ENCODE results near the gene RARG. TPM values are rescaled to one million over a fixed set of nuclear protein-coding genes. Genes with fewer than 3 reads are reported as not detected.

Gene RARG
- total and polyA plus RNA-seq, 2 of the 8 experiments (the other 6 are each of a cell fraction or from before 2014, with no cell fraction given) = 68.6 to 68.9 TPM

DNA sequence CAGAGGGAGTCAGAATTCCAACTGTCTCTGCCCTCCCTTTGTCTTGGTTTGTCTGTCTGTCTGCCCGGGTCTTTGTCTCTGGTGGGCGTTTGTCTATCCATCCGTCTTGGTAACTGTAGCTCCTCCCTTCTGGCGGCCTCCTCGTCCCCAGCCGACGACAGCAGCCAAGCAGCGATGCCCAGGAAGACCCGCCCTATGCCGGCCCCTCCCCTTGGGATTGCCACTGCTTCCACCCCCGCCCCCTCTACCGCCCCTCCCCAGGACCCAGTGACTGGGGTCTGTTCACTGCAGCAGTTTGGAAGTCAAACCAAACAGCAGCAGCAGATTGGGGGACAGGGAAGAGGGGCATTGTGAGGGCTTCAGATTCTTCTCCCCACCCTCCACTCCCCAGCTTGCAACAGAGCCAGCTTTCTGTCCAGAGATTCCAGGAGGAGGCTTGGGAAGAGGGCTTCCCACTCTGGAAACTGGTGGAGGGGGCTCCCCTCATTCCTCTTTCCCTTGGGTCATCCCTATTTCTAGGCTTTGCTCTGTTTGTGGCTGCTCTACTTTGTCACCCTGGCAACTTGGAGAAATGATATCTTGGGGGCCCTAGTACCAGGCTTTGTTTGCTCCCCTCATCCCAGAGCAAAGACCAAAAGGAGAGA is 2.4 kb upstream of the RARG start:
- peaks cover 11% of the 10 kb centered on the region; the same call in 1 of the 2 replicates for H3K23me2 ChIP-seq (ENCODE audit: low read depth, low read length)
- peak overlapping the region in 2 of 4 experiments; percentile 28 to 38; a peak in 2 of 7 replicates for H3K9ac ChIP-seq (replicated peaks in 1 of 4; ENCODE audit: extremely low read depth in 1 of 4, low read depth in 3 of 4, low read length in 3 of 4)
- no peaks in the 10 kb centered on the region for H3K9me3 ChIP-seq (ENCODE audit: insufficient read depth in 2 of 2, low read depth in 1 of 2, low read length in 1 of 2)
- TF ChIP-seq KDM4A (IDR thresholded peaks at IDR 0.05; ENCODE audit: low read depth, low read length, severe bottlenecking) (no peak), POLR2AphosphoS5 (IDR thresholded peaks at IDR 0.05; ENCODE audit: low read depth, low read length) (no peak)
- no peaks in the 10 kb centered on the region for H3K36me3 ChIP-seq (ENCODE audit: control insufficient read depth in 2 of 4, insufficient read depth in 4 of 4, low read length in 3 of 4)
- H3K4me3 ChIP-seq (ENCODE audit: extremely low read depth in 1 of 4, insufficient read depth in 2 of 4, low read depth in 3 of 4, low read length in 4 of 4) = peak overlapping the region in 3 of 4 experiments; percentile 26 to 59 (median 36); a peak in 6 of 8 replicates
- peak overlapping the region; percentile 10; the same call in 1 of the 2 replicates for H2AK5ac ChIP-seq (ENCODE audit: low read depth, low read length)
- ChIA-PET POLR2A (ENCODE audit: partially characterized antibody) (interaction anchor here (0.7 to 12.4 kb wide), 8 partner anchors 9 to 61 kb away, joined by 3 to 151 read pairs (median 3); partner anchors contain the start of gene PFDN5), CTCF (ENCODE audit: partially characterized antibody) (interaction anchor here (1.6 to 23.5 kb wide), 10 partner anchors 9 to 187 kb away, joined by 3 to 535 read pairs (median 9); partner anchors contain the start of genes CSAD, ESPL1 and ITGB7)
- H2BK15ac ChIP-seq (ENCODE audit: low read length) = peak overlapping the region; percentile 99
- peaks cover 0 to 13% of the 10 kb centered on the region in 2 experiments; a peak in 1 of 4 replicates for H3K79me2 ChIP-seq (ENCODE audit: control insufficient read depth in 1 of 2, insufficient read depth in 2 of 2, low read length in 2 of 2)
- peaks cover 31 to 62% (median 46%) of the 10 kb centered on the region in 4 experiments for H3K4me1 ChIP-seq (replicated peaks in 1 of 4; ENCODE audit: control insufficient read depth in 3 of 4, insufficient read depth in 4 of 4, low read length in 3 of 4)
- FAIRE-seq (peak; percentile 48), DNase-seq (ENCODE audit: low read depth in 1 of 2, low spot score in 2 of 2) (peak in 1 of 2 experiments; percentile 82)
- 2% methylated on average over 4 of the region's 12 CpGs; no CpG with 5 or more reads in 1 of the 2 experiments for WGBS, 2 experiments (ENCODE audit: extremely low coverage in 1 of 2, insufficient coverage in 1 of 2, insufficient read length in 1 of 2, insufficient replicate concordance in 2 of 2, low coverage in 1 of 2, low lambda C conversion rate in 2 of 2, missing lambda C conversion rate in 1 of 2)
- H2BK120ac ChIP-seq (replicated peaks; ENCODE audit: low read depth, low read length) = peak overlapping the region; percentile 51
- peak overlapping the region; percentile 100; the same call in 1 of the 2 replicates for H2BK12ac ChIP-seq (ENCODE audit: low read depth, low read length)
- H3K27me3 ChIP-seq (replicated peaks in 1 of 4; ENCODE audit: control insufficient read depth in 3 of 4, extremely low read depth in 1 of 4, insufficient read depth in 3 of 4, low read length in 3 of 4) = no peaks in the 10 kb centered on the region
- H2AFZ ChIP-seq (ENCODE audit: low read length) = no peak overlapping the region
- no peak overlapping the region for H3K23ac ChIP-seq (ENCODE audit: insufficient read length)
- H3K18ac ChIP-seq (ENCODE audit: extremely low read depth, low read length) = peak overlapping the region; percentile 99
- no peak overlapping the region for H3K14ac ChIP-seq (ENCODE audit: insufficient read length)
- H2BK5ac ChIP-seq (ENCODE audit: low read depth, low read length) = peak overlapping the region; percentile 93; the same call in 1 of the 2 replicates
- peak overlapping the region; percentile 48 for H3K4ac ChIP-seq (replicated peaks; ENCODE audit: insufficient read length, low read depth, low read length)
- H4K8ac ChIP-seq (ENCODE audit: extremely low read depth, insufficient read depth, low read length) = peak overlapping the region; percentile 47; the same call in 1 of the 2 replicates
- peak overlapping the region; percentile 69 for H4K5ac ChIP-seq (ENCODE audit: insufficient read length, low read depth, low read length)
- peak overlapping the region; percentile 78 for H4K91ac ChIP-seq (replicated peaks; ENCODE audit: insufficient read length, low read length)
- H3K27ac ChIP-seq (ENCODE audit: low read depth, low read length) = 0 out of 2 replicates have a peak overlapping the region, but pooled peaks have one; percentile 40
- H3K4me2 ChIP-seq (ENCODE audit: insufficient read depth in 1 of 2, low read depth in 2 of 2, low read length in 2 of 2) = peak overlapping the region; percentile 71 to 92
- no peaks in the 10 kb centered on the region for H3K79me1 ChIP-seq (ENCODE audit: low read depth, low read length)
- no peaks in the 10 kb centered on the region for H4K20me1 ChIP-seq (replicated peaks in 1 of 2; ENCODE audit: control insufficient read depth in 1 of 2, insufficient read depth in 2 of 2, low read length in 2 of 2)
- H2BK20ac ChIP-seq (ENCODE audit: low read length) = peak overlapping the region; percentile 97; the same call in 1 of the 2 replicates
- H3K56ac ChIP-seq (replicated peaks; ENCODE audit: insufficient read length, low read depth, low read length) = no peak overlapping the region
